Thyroid gland (tissue), 4 donors: ENCODE data around the gene TBC1D5.

Experiments
- CTCF ChIP-seq, 6 experiments: fragments of 200-600 bp in 3 of 6; fragments of 450-650 bp in 3 of 6; sonication (generic) in 3 of 6; IDR thresholded peaks; one replicate each; pipeline ENCODE4 v1.5.1; 2016 to 2019; ENCODE audit warnings: antibody characterized with exemption in 6 of 6, mild to moderate bottlenecking in 2 of 6, inconsistent platforms in 1 of 6, moderate library complexity in 1 of 6
- POLR2A ChIP-seq, 2 donors: fragments of 450-650 bp; IDR thresholded peaks; one replicate each; pipeline ENCODE4 v1.6.1; 2017; ENCODE audit warnings: antibody characterized with exemption in 2 of 2, mild to moderate bottlenecking in 2 of 2, moderate library complexity in 1 of 2

GRCh38 chr3:17354341-17354740 is 388.1 kb downstream of the TBC1D5 start:
- TF ChIP-seq POLR2A (IDR thresholded peaks at IDR 0.05) (no peak), CTCF (IDR thresholded peaks at IDR 0.05) (no peak)
